Parathyroid adenoma (tissue), 2 donors: Measurements from ENCODE around the gene INPP5A.

ENCODE experiments used
- H2AFZ ChIP-seq: fragments of 300-600 bp; sonication (generic); one replicate; pipeline ENCODE4 v1.7.0; 2017; ENCODE audit warnings: antibody characterized with exemption, mild to moderate bottlenecking
- H3K27ac ChIP-seq: fragments of 300-600 bp; sonication (generic); one replicate; pipeline ENCODE4 v1.7.0; 2017
- H3K27me3 ChIP-seq: fragments of 300-600 bp; sonication (generic); one replicate; pipeline ENCODE4 v1.7.0; 2017; ENCODE audit warnings: low read length; ENCODE audit not compliant: control insufficient read depth, insufficient read depth
- H3K36me3 ChIP-seq: fragments of 300-600 bp; sonication (generic); one replicate; pipeline ENCODE4 v1.7.0; 2017; ENCODE audit warnings: low read length; ENCODE audit not compliant: control insufficient read depth, insufficient read depth
- H3K4me1 ChIP-seq: fragments of 300-600 bp; sonication (generic); one replicate; pipeline ENCODE4 v1.7.0; 2017; ENCODE audit warnings: control low read depth
- H3K4me2 ChIP-seq: fragments of 300-600 bp; sonication (generic); one replicate; pipeline ENCODE4 v1.7.0; 2017; ENCODE audit warnings: low read length
- H3K4me3 ChIP-seq: fragments of 300-600 bp; sonication (generic); one replicate; pipeline ENCODE4 v1.7.0; 2017; ENCODE audit warnings: low read depth, low read length
- H3K79me2 ChIP-seq: fragments of 300-600 bp; sonication (generic); one replicate; pipeline ENCODE4 v1.7.0; 2017; ENCODE audit warnings: control low read depth
- H3K9ac ChIP-seq: fragments of 300-600 bp; sonication (generic); one replicate; pipeline ENCODE4 v1.7.0; 2017; ENCODE audit warnings: mild to moderate bottlenecking
- H3K9me3 ChIP-seq: fragments of 300-600 bp; sonication (generic); one replicate; pipeline ENCODE4 v1.7.0; 2017; ENCODE audit warnings: low read length; ENCODE audit not compliant: control insufficient read depth
- TF ChIP-seq, protein P1 (sequence below): fragments of 300-600 bp; sonication (generic); IDR thresholded peaks from one replicate; pipeline ENCODE4 v1.7.0; 2017; ENCODE audit warnings: antibody characterized with exemption, mild to moderate bottlenecking
- donor health status: primary hyperparathyroidism.

The INPP5A gene

DNA sequence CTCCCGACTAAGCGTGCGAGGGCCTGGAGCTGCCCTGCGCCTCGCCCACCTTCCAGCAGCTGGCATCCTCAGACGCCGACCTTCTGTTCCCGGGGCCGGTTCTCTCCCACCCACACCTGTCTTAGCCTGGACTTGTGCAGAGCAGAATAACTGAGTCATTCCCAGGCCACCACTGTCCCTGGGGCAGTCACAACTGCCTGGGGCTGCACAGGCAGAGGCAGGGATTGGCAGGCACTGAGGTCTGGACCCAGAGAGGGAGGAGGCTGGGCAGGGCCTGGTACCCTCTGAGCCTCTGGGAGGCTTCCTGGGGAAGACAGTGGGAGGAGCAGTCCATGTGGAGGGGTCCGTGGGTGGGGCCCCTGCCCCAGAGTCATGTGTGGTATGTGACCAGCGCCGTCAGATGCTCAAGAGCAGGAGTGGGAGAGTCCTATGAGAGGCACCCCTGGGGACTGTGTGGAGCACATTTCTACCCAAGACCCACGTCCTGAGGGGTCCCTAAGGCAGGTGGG is 174.1 kb downstream of the INPP5A start:
- H2AFZ ChIP-seq: no peak overlapping the region
- no peak overlapping the region for H3K9ac ChIP-seq
- no peaks in the 10 kb centered on the region for H3K27me3 ChIP-seq
- H3K9me3 ChIP-seq: no peaks in the 10 kb centered on the region
- no peaks in the 10 kb centered on the region for H3K79me2 ChIP-seq
- no peaks in the 10 kb centered on the region for H3K4me1 ChIP-seq
- H3K4me3 ChIP-seq: no peak overlapping the region
- no peaks in the 10 kb centered on the region for H3K36me3 ChIP-seq
- TF ChIP-seq, protein P1, sequence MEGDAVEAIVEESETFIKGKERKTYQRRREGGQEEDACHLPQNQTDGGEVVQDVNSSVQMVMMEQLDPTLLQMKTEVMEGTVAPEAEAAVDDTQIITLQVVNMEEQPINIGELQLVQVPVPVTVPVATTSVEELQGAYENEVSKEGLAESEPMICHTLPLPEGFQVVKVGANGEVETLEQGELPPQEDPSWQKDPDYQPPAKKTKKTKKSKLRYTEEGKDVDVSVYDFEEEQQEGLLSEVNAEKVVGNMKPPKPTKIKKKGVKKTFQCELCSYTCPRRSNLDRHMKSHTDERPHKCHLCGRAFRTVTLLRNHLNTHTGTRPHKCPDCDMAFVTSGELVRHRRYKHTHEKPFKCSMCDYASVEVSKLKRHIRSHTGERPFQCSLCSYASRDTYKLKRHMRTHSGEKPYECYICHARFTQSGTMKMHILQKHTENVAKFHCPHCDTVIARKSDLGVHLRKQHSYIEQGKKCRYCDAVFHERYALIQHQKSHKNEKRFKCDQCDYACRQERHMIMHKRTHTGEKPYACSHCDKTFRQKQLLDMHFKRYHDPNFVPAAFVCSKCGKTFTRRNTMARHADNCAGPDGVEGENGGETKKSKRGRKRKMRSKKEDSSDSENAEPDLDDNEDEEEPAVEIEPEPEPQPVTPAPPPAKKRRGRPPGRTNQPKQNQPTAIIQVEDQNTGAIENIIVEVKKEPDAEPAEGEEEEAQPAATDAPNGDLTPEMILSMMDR: no peak
- no peak overlapping the region for H3K27ac ChIP-seq
- no peak overlapping the region for H3K4me2 ChIP-seq

DNA sequence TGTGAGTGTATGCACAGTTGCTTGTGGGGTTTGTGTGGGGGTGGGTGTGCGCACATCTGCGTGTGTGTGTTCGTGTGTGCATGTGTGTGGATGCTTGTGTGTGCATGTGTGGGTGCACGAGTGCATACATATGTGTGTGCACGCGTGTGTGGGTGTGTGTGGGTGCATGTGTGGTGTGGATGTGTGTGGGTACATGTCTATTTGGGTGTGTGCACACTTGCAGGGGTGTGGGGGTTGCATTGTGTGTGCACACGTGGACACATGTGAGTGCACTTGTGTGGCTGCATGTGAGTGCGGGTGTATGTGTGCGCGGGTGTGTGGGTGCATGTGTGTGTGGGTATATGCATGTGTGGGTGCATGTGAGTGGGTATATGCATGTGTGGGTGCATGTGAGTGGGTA is 174.7 kb downstream of the INPP5A start:
- H3K4me1 ChIP-seq: no peaks in the 10 kb centered on the region
- no peaks in the 10 kb centered on the region for H3K9me3 ChIP-seq
- H3K4me3 ChIP-seq: no peak overlapping the region
- no peak overlapping the region for H3K4me2 ChIP-seq
- H3K36me3 ChIP-seq: no peaks in the 10 kb centered on the region
- H3K27me3 ChIP-seq: no peaks in the 10 kb centered on the region
- H3K9ac ChIP-seq: no peak overlapping the region
- TF ChIP-seq, protein P1: no peak
- no peak overlapping the region for H3K27ac ChIP-seq
- H3K79me2 ChIP-seq: no peaks in the 10 kb centered on the region
- no peak overlapping the region for H2AFZ ChIP-seq

DNA sequence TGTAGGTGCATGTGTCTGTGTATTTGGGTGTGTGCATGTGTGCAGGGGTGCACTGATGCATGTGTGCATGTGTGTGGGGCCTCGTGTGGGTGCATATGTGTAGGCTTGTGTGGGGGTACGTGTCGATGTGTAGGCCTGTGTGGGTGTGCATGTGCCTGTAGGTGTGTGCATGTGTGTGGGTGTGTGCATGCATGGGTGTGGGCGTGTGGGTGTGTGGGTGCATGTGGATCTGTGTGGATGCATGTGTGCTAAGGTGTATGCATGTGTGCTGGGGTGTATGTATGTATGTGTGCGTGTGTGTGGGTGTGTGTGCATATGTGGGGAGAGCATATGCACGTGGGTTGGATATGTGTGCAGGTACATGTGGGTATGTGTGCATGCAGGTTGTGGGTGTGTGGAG is 175.2 kb downstream of the INPP5A start:
- no peak overlapping the region for H2AFZ ChIP-seq
- H3K9ac ChIP-seq: no peak overlapping the region
- no peaks in the 10 kb centered on the region for H3K36me3 ChIP-seq
- no peaks in the 10 kb centered on the region for H3K79me2 ChIP-seq
- no peak overlapping the region for H3K27ac ChIP-seq
- no peak overlapping the region for H3K4me2 ChIP-seq
- H3K4me3 ChIP-seq: no peak overlapping the region
- H3K9me3 ChIP-seq: no peaks in the 10 kb centered on the region
- no peaks in the 10 kb centered on the region for H3K27me3 ChIP-seq
- no peaks in the 10 kb centered on the region for H3K4me1 ChIP-seq
- TF ChIP-seq, protein P1: no peak

DNA sequence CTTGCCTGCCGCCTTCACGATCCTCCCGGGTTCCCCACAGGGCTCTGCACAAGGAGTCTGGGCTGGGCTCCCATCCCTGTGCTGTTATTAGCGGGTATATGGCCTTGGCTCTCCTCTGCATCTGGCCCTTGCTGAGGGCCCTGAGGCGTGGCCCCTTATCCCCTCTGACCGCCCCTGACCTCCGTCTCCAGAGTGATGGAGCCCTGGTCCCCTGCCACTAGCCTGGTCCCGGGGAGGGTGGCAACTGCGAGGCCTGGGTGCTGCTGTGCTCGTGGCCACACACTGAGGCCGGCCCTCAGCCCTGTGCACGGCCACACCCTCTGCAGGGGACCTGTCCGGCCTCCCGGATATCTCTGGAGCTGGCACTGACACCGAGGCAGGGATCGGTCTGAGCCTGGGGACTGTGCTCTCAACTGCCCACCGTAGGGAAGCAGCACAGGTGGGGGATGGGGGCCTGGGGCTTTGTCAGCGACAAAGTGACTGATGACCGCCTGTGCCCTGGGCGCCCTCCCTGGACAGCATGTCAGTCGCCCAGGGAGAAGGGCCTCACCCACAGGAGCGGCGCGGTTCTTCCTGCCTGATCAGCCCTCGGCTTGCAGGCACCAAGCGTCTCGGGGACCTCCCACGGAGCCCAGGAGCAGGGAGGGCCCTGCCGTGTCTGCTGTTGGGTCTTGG is 176.0 kb downstream of the INPP5A start:
- TF ChIP-seq, protein P1: no peak
- Histone ChIP-seq H3K9ac (no peak overlapping the region), H3K27ac (no peak overlapping the region), H3K79me2 (no peaks in the 10 kb centered on the region), H2AFZ (no peak overlapping the region), H3K9me3 (no peaks in the 10 kb centered on the region), H3K27me3 (no peaks in the 10 kb centered on the region), H3K4me3 (no peak overlapping the region), H3K4me1 (no peaks in the 10 kb centered on the region), H3K36me3 (no peaks in the 10 kb centered on the region), H3K4me2 (no peak overlapping the region)
